GM06990 (cell line): ENCODE results near the gene LRRC63.

Source experiments
- DNase-seq: peaks from one replicate; pipeline ENCODE4 v3.0.0-alpha.2; 2011; ENCODE audit not compliant: insufficient read length; ENCODE audit errors: extremely low read depth
- H3K27me3 ChIP-seq: replicated peaks from 2 replicates; pipeline ENCODE4 v1.6.0; 2011; ENCODE audit warnings: low read length; ENCODE audit not compliant: control insufficient read depth, insufficient read depth
- H3K36me3 ChIP-seq: 2 replicates; pipeline ENCODE4 v1.5.1; 2011; ENCODE audit warnings: low read length; ENCODE audit not compliant: control insufficient read depth, insufficient read depth
- H3K4me3 ChIP-seq: replicated peaks from 2 replicates; pipeline ENCODE4 v1.5.1; 2011; ENCODE audit warnings: low read depth, mild to moderate bottlenecking, control low read depth, low read length
- CTCF ChIP-seq: IDR thresholded peaks from 2 replicates; pipeline ENCODE4 v1.5.1; 2011; ENCODE audit warnings: low read length, control low read depth, mild to moderate bottlenecking, inconsistent platforms; ENCODE audit not compliant: insufficient read depth, poor library complexity, severe bottlenecking

The LRRC63 gene

DNA sequence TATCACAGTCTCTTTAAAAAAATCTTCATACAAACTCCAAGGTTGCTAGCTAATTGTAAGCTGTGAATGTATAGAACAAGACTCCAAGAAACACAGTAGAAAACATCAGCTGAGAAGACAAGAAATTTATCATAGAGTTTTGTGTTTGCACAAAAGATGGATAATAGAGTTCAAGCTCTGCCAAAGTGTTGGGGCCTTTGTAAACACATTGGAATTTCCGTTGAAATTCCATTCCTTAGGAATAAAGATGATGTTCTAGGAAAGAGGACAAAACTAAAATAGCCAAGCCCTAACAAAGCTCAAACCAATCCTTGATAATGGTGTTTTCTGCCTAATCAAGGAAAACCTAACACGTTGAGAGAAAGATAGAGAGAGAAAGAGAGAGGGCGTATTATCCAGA, 20.6 kb downstream of the LRRC63 start:
- no peak for DNase-seq

GRCh38 chr13:46235286-46235685, 23.6 kb downstream of the LRRC63 start:
- Histone ChIP-seq H3K27me3 (no peaks in the 10 kb centered on the region), H3K4me3 (no peak overlapping the region), H3K36me3 (no peaks in the 10 kb centered on the region)
- TF ChIP-seq CTCF, result no peak
- DNase-seq, result no peak

More for the DNA sequence above, 20.6 kb downstream of the LRRC63 start:
- Histone ChIP-seq H3K27me3 (no peaks in the 10 kb centered on the region), H3K36me3 (no peaks in the 10 kb centered on the region), H3K4me3 (no peak overlapping the region)
- TF ChIP-seq CTCF, result no peak

- no peak for DNase-seq
- no peak for TF ChIP-seq CTCF
- Histone ChIP-seq H3K4me3 (no peak overlapping the region), H3K27me3 (no peaks in the 10 kb centered on the region), H3K36me3 (no peaks in the 10 kb centered on the region)
These were observed 53.6 kb downstream of the LRRC63 start for GRCh38 chr13:46265292-46265691.

DNA sequence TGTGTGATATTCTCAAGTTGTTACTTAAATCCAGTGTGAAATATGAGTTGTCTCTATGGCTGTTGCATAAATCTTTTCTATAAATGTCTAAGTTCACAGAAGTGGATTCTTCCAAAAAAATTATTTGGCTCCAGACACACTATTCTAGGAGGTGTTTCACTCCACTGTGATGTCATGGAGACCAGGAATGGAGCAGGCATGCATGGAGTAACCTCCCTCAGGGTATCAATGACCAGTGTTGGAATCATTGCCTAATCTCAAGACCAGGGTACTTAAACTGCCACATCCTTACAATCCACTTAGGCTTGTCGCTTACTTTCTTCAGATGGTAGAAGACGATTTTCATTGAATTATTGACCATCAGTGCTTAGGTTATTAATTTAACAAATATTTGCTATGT, 55.4 kb downstream of the LRRC63 start:
- Histone ChIP-seq H3K4me3 (no peak overlapping the region), H3K27me3 (no peaks in the 10 kb centered on the region), H3K36me3 (no peaks in the 10 kb centered on the region)
- TF ChIP-seq CTCF, result no peak
- DNase-seq, result no peak

- Histone ChIP-seq H3K4me3 (no peak overlapping the region), H3K36me3 (no peaks in the 10 kb centered on the region), H3K27me3 (no peaks in the 10 kb centered on the region)
- TF ChIP-seq CTCF, result no peak
- DNase-seq, result no peak
These were observed 58.7 kb downstream of the LRRC63 start for GRCh38 chr13:46270416-46270815.

DNA sequence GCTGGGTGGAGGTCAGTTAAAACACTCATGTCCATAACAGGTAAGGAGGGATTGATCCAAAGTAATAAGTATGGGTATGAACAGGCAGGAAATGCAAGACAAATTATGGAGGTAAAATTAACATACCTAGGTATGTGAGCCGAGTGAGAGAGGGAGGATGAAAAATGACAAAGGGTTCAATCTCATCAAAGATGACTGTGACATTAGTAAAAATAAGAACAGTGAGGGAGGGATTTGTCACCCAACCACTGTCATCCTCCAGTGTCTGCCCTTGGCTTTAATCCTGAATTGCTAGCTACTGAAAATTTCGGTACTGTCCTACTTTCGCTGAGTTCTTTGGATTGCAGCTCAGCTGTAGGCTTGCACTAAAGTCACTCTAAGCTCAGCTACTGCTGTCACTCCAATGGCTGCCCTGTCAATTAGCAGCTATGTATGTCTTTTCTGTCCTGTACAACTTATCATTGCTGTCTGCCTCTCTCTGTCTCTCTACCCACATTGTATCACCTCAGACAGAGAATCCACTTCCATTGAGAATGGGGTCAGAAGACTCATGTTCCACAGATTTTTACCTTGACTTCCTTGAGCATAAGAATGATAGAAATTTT, 62.5 kb downstream of the LRRC63 start:
- no peak overlapping the region for H3K4me3 ChIP-seq
- TF ChIP-seq CTCF, result no peak
- no peaks in the 10 kb centered on the region for H3K36me3 ChIP-seq
- no peak for DNase-seq
- no peaks in the 10 kb centered on the region for H3K27me3 ChIP-seq
